Stimulated activated naive CD8-positive, alpha-beta T cell treated with anti-CD3 and anti-CD28 coated beads, Interleukin-15, Interleukin-2, amounts not matched to agents 100 ng/mL and 50 ng/mL, for 24 hours (primary cell): ENCODE measurements around the gene TUBG2.
A peak's percentile ranks its signal among the peaks of the same experiment; 100 is the strongest.
"Not testable (repeated sequence)": the region's sequence is repeated elsewhere in the genome, so short reads cannot be mapped to it uniquely, and the experiment has no call there.

Experiments used
- H3K27ac Mint-ChIP-seq: one replicate; pipeline ENCODE4 v1.8.0; 2021; ENCODE audit warnings: mild to moderate bottlenecking, mixed read lengths
- H3K27me3 Mint-ChIP-seq: one replicate; pipeline ENCODE4 v1.8.0; 2021; ENCODE audit warnings: mixed read lengths
- H3K36me3 Mint-ChIP-seq: one replicate; pipeline ENCODE4 v1.8.0; 2021; ENCODE audit warnings: low read depth, mixed read lengths
- H3K4me1 Mint-ChIP-seq: one replicate; pipeline ENCODE4 v1.8.0; 2021; ENCODE audit warnings: low read depth, mixed read lengths
- H3K4me3 Mint-ChIP-seq: one replicate; pipeline ENCODE4 v1.8.0; 2021; ENCODE audit warnings: mild to moderate bottlenecking, mixed read lengths
- H3K9me3 Mint-ChIP-seq: one replicate; pipeline ENCODE4 v1.8.0; 2021; ENCODE audit warnings: mixed read lengths

The TUBG2 gene

GRCh38 chr17:42639525-42640113, 19.5 kb upstream of the TUBG2 start:
- no peaks in the 10 kb centered on the region for H3K4me1 Mint-ChIP-seq
- no peak overlapping the region for H3K27ac Mint-ChIP-seq
- H3K9me3 Mint-ChIP-seq: no peaks in the 10 kb centered on the region
- H3K27me3 Mint-ChIP-seq: peaks cover 8% of the 10 kb centered on the region
- H3K4me3 Mint-ChIP-seq: no peak overlapping the region
- H3K36me3 Mint-ChIP-seq: no peaks in the 10 kb centered on the region

- Mint-ChIP-seq H3K9me3 (no peaks in the 10 kb centered on the region), H3K36me3 (no peaks in the 10 kb centered on the region), H3K4me3 (no peak overlapping the region), H3K27me3 (peaks cover 8% of the 10 kb centered on the region), H3K4me1 (no peaks in the 10 kb centered on the region), H3K27ac (no peak overlapping the region)
Observed at GRCh38 chr17:42640121-42640520, 19.0 kb upstream of the TUBG2 start.

GRCh38 chr17:42642336-42642735, 16.7 kb upstream of the TUBG2 start:
- Mint-ChIP-seq H3K36me3 (no peaks in the 10 kb centered on the region), H3K4me1 (no peaks in the 10 kb centered on the region), H3K4me3 (no peak overlapping the region), H3K9me3 (no peaks in the 10 kb centered on the region), H3K27me3 (peaks cover 13% of the 10 kb centered on the region), H3K27ac (no peak overlapping the region)

- H3K27ac Mint-ChIP-seq: no peak overlapping the region
- H3K36me3 Mint-ChIP-seq: no peaks in the 10 kb centered on the region
- no peaks in the 10 kb centered on the region for H3K4me1 Mint-ChIP-seq
- peaks cover 14% of the 10 kb centered on the region for H3K27me3 Mint-ChIP-seq
- no peak overlapping the region for H3K4me3 Mint-ChIP-seq
- H3K9me3 Mint-ChIP-seq: no peaks in the 10 kb centered on the region
Observed at GRCh38 chr17:42647778-42648177, 11.3 kb upstream of the TUBG2 start.

- peaks cover 19% of the 10 kb centered on the region for H3K4me1 Mint-ChIP-seq
- no peaks in the 10 kb centered on the region for H3K36me3 Mint-ChIP-seq
- H3K4me3 Mint-ChIP-seq: no peak overlapping the region
- H3K9me3 Mint-ChIP-seq: no peaks in the 10 kb centered on the region
- H3K27me3 Mint-ChIP-seq: peaks cover 22% of the 10 kb centered on the region
- no peak overlapping the region for H3K27ac Mint-ChIP-seq
Observed at GRCh38 chr17:42651392-42651791, 7.7 kb upstream of the TUBG2 start.

- H3K9me3 Mint-ChIP-seq: peaks cover 4% of the 10 kb centered on the region
- H3K4me3 Mint-ChIP-seq: no peak overlapping the region
Observed at GRCh38 chr17:42653179-42654124, 5.6 kb upstream of the TUBG2 start.

GRCh38 chr17:42655528-42655927, 3.6 kb upstream of the TUBG2 start:
- peaks cover 42% of the 10 kb centered on the region for H3K4me1 Mint-ChIP-seq
- no peak overlapping the region for H3K4me3 Mint-ChIP-seq

More at GRCh38 chr17:42653179-42654124, 5.6 kb upstream of the TUBG2 start:
- Mint-ChIP-seq H3K4me1 (peaks cover 32% of the 10 kb centered on the region), H3K36me3 (no peaks in the 10 kb centered on the region), H3K27me3 (peaks cover 22% of the 10 kb centered on the region), H3K27ac (no peak overlapping the region)

GRCh38 chr17:42657824-42658588, 1.1 kb upstream of the TUBG2 start:
- H3K9me3 Mint-ChIP-seq: peaks cover 4% of the 10 kb centered on the region
- H3K36me3 Mint-ChIP-seq: no peaks in the 10 kb centered on the region
- H3K27me3 Mint-ChIP-seq: peaks cover 14% of the 10 kb centered on the region
- H3K4me1 Mint-ChIP-seq: peaks cover 42% of the 10 kb centered on the region
- H3K4me3 Mint-ChIP-seq: peak overlapping the region; percentile 88
- H3K27ac Mint-ChIP-seq: no peak overlapping the region

More at GRCh38 chr17:42655528-42655927, 3.6 kb upstream of the TUBG2 start:
- H3K9me3 Mint-ChIP-seq: peaks cover 4% of the 10 kb centered on the region
- H3K36me3 Mint-ChIP-seq: no peaks in the 10 kb centered on the region
- H3K27me3 Mint-ChIP-seq: peaks cover 18% of the 10 kb centered on the region
- H3K27ac Mint-ChIP-seq: no peak overlapping the region

- not testable (repeated sequence) for H3K27me3 Mint-ChIP-seq, H3K27ac Mint-ChIP-seq, H3K9me3 Mint-ChIP-seq, H3K36me3 Mint-ChIP-seq
- H3K4me3 Mint-ChIP-seq: peak overlapping the region; percentile 88
- peaks cover 35% of the 10 kb centered on the region for H3K4me1 Mint-ChIP-seq
Observed at GRCh38 chr17:42659932-42660274, 819 bp downstream of the TUBG2 start.

GRCh38 chr17:42660692-42661345, 1.7 kb downstream of the TUBG2 start:
- H3K36me3 Mint-ChIP-seq: no peaks in the 10 kb centered on the region
- no peak overlapping the region for H3K4me3 Mint-ChIP-seq
- H3K9me3 Mint-ChIP-seq: peaks cover 4% of the 10 kb centered on the region
- H3K27ac Mint-ChIP-seq: no peak overlapping the region
- H3K4me1 Mint-ChIP-seq: peaks cover 29% of the 10 kb centered on the region
- H3K27me3 Mint-ChIP-seq: no peaks in the 10 kb centered on the region

- H3K36me3 Mint-ChIP-seq: peaks cover 13% of the 10 kb centered on the region
- no peak overlapping the region for H3K27ac Mint-ChIP-seq
- no peak overlapping the region for H3K4me3 Mint-ChIP-seq
- H3K9me3 Mint-ChIP-seq: no peaks in the 10 kb centered on the region
- H3K27me3 Mint-ChIP-seq: peaks cover 15% of the 10 kb centered on the region
- H3K4me1 Mint-ChIP-seq: peaks cover 4% of the 10 kb centered on the region
Observed at GRCh38 chr17:42665581-42666001, 6.5 kb downstream of the TUBG2 start.

GRCh38 chr17:42666126-42666525, 7.0 kb downstream of the TUBG2 start:
- H3K4me3 Mint-ChIP-seq, H3K27ac Mint-ChIP-seq, H3K4me1 Mint-ChIP-seq, H3K9me3 Mint-ChIP-seq: not testable (repeated sequence)
- H3K27me3 Mint-ChIP-seq: peaks cover 20% of the 10 kb centered on the region
- peaks cover 13% of the 10 kb centered on the region for H3K36me3 Mint-ChIP-seq

- peaks cover 13% of the 10 kb centered on the region for H3K4me1 Mint-ChIP-seq
- H3K9me3 Mint-ChIP-seq: no peaks in the 10 kb centered on the region
- H3K36me3 Mint-ChIP-seq: peaks cover 13% of the 10 kb centered on the region
- H3K27ac Mint-ChIP-seq: no peak overlapping the region
- no peak overlapping the region for H3K4me3 Mint-ChIP-seq
- peaks cover 29% of the 10 kb centered on the region for H3K27me3 Mint-ChIP-seq
Observed at GRCh38 chr17:42667088-42667951, 8.2 kb downstream of the TUBG2 start.

GRCh38 chr17:42669705-42669976, 10.6 kb downstream of the TUBG2 start:
- Mint-ChIP-seq H3K27ac (no peak overlapping the region), H3K4me3 (no peak overlapping the region), H3K36me3 (peaks cover 13% of the 10 kb centered on the region), H3K4me1 (peaks cover 18% of the 10 kb centered on the region), H3K9me3 (no peaks in the 10 kb centered on the region), H3K27me3 (peaks cover 45% of the 10 kb centered on the region)
